Kidney epithelial cell (primary cell): Measurements from ENCODE around the gene CD1D. TPM values are rescaled to one million over a fixed set of nuclear protein-coding genes. Genes with fewer than 3 reads are reported as not detected.

ENCODE experiments used
- DNase-seq: peaks from one replicate; pipeline ENCODE4 v3.0.0-alpha.2; 2010; ENCODE audit warnings: low read depth
- H3K27me3 ChIP-seq: 2 replicates; pipeline ENCODE4 v1.6.0; 2011; ENCODE audit warnings: low read length; ENCODE audit not compliant: control insufficient read depth, insufficient read depth
- H3K36me3 ChIP-seq: 2 replicates; pipeline ENCODE4 v1.5.1; 2011; ENCODE audit warnings: low read length; ENCODE audit not compliant: control insufficient read depth, insufficient read depth
- H3K4me3 ChIP-seq: 2 replicates; pipeline ENCODE4 v1.5.1; 2011; ENCODE audit warnings: low read depth, mild to moderate bottlenecking, control low read depth, low read length
- CTCF ChIP-seq: IDR thresholded peaks from 2 replicates; pipeline ENCODE4 v1.5.1; 2011; ENCODE audit warnings: mild to moderate bottlenecking, moderate library complexity, low read length, control low read depth, inconsistent platforms; ENCODE audit not compliant: insufficient read depth, poor library complexity, severe bottlenecking
- total RNA-seq: library from RNA; depleted of rRNA; stranded (reverse); fragments of >200 nt; gene quantifications from 2 replicates; pipeline ENCODE4 v1.2.3, GENCODE V29; 2015

CD1D gene
- total RNA-seq, 1 donor from 2014 or later = 0.67 TPM

- DNase-seq = no peak
- Histone ChIP-seq H3K27me3 (no peaks in the 10 kb centered on the region), H3K4me3 (no peak overlapping the region), H3K36me3 (no peaks in the 10 kb centered on the region)
- no peak for TF ChIP-seq CTCF
These were observed 30.2 kb upstream of the CD1D start for GRCh38 chr1:158150523-158150922.

- no peak for DNase-seq
- no peak for TF ChIP-seq CTCF
- no peak overlapping the region for H3K4me3 ChIP-seq
- H3K27me3 ChIP-seq = no peaks in the 10 kb centered on the region
- H3K36me3 ChIP-seq = no peaks in the 10 kb centered on the region
These were observed 27.5 kb upstream of the CD1D start for GRCh38 chr1:158153179-158153578.

GRCh38 chr1:158153746-158154444 lies 26.8 kb upstream of the CD1D start:
- TF ChIP-seq CTCF = no peak
- no peak overlapping the region for H3K4me3 ChIP-seq
- DNase-seq = no peak
- no peaks in the 10 kb centered on the region for H3K36me3 ChIP-seq
- H3K27me3 ChIP-seq = no peaks in the 10 kb centered on the region

GRCh38 chr1:158154501-158154900 lies 26.2 kb upstream of the CD1D start:
- no peaks in the 10 kb centered on the region for H3K27me3 ChIP-seq
- no peak for TF ChIP-seq CTCF
- H3K36me3 ChIP-seq = no peaks in the 10 kb centered on the region
- no peak for DNase-seq
- H3K4me3 ChIP-seq = no peak overlapping the region

GRCh38 chr1:158155673-158156072 lies 25.0 kb upstream of the CD1D start:
- Histone ChIP-seq H3K27me3 (no peaks in the 10 kb centered on the region), H3K4me3 (no peak overlapping the region), H3K36me3 (no peaks in the 10 kb centered on the region)
- TF ChIP-seq CTCF = no peak
- no peak for DNase-seq

- Histone ChIP-seq H3K4me3 (no peak overlapping the region), H3K27me3 (no peaks in the 10 kb centered on the region), H3K36me3 (no peaks in the 10 kb centered on the region)
- no peak for TF ChIP-seq CTCF
- DNase-seq = no peak
These were observed 21.1 kb upstream of the CD1D start for GRCh38 chr1:158159597-158159996.
